Transverse colon (tissue), 4 donors: ENCODE measurements around the gene VGLL4.
"Not testable (repeated sequence)": the region's sequence is repeated elsewhere in the genome, so short reads cannot be mapped to it uniquely, and the experiment has no call there.

Source experiments
- CTCF ChIP-seq, 5 experiments: fragments of 200-600 bp in 3 of 5; fragments of 450-650 bp in 2 of 5; sonication (generic) in 3 of 5; IDR thresholded peaks; 1 replicate in 2 of 5; 2 replicates in 3 of 5; pipeline ENCODE4 v1.5.1; 2016 to 2017; ENCODE audit warnings: antibody characterized with exemption in 5 of 5, inconsistent platforms in 3 of 5, mild to moderate bottlenecking in 2 of 5, moderate library complexity in 1 of 5
- POLR2A ChIP-seq: fragments of 450-650 bp; IDR thresholded peaks from one replicate; pipeline ENCODE4 v1.6.1; 2016; ENCODE audit warnings: antibody characterized with exemption, mild to moderate bottlenecking, moderate library complexity
- POLR2AphosphoS5 ChIP-seq, 3 donors: sonication (generic); formaldehyde crosslinking; IDR thresholded peaks; one replicate each; pipeline ENCODE4 v1.6.1; 2016; ENCODE audit warnings: antibody characterized with exemption in 3 of 3

DNA sequence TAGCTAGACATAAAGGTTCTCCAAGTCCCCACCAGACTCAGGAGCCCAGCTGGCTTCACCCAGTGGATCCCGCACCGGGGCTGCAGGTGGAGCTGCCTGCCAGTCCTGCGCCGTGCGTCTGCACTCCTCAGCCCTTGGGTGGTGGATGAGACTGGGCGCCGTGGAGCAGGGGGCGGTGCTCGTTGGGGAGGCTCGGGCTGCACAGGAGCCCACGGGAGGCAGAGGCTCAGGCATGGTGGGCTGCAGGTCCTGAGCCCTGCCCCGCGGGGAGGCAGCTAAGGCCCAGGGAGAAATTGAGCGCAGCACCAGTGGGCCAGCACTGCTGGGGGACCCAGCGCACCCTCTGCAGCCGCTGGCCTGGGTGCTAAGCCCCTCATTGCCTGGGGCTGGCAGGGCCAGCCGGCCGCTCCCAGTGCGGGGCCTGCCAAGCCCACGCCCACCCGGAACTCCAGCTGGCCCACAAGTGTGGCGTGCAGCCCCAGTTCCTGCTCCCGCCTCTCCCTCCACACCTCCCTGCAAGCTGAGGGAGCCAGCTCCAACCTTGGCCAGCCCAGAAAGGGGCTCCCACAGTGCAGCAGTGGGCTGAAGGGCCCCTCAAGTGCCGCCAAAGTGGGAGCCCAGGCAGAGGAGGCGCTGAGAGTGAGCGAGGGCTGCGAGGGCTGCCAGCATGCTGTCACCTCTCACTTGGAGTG lies 130.4 kb downstream of the VGLL4 start:
- not testable (repeated sequence) for TF ChIP-seq CTCF (IDR thresholded peaks at IDR 0.05); POLR2A; POLR2AphosphoS5 (IDR thresholded peaks at IDR 0.05)
